HL-60 (cell line): ENCODE results near the gene PLA2G4B.

Experiments
- DNase-seq, 2 experiments: peaks; one replicate each; pipeline ENCODE4 v3.0.0-alpha.2; 2010 to 2020; ENCODE audit warnings: low read depth in 1 of 2, low spot score in 1 of 2
- H3K27ac ChIP-seq: fragments of 250-450 bp; sonication (Bioruptor Pico); replicated peaks from 2 replicates; pipeline ENCODE4 v1.5.1; 2020; ENCODE audit warnings: mild to moderate bottlenecking, moderate library complexity
- H3K27me3 ChIP-seq: fragments of 250-450 bp; sonication (Bioruptor Pico); 2 replicates; pipeline ENCODE4 v1.5.1; 2021; ENCODE audit warnings: mild to moderate bottlenecking, moderate library complexity; ENCODE audit not compliant: insufficient read depth, poor library complexity, severe bottlenecking
- H3K4me3 ChIP-seq: replicated peaks from 2 replicates; pipeline ENCODE4 v1.5.1; 2011; ENCODE audit warnings: mild to moderate bottlenecking, control low read depth, low read length; ENCODE audit not compliant: insufficient read depth
- GABPA ChIP-seq: IDR thresholded peaks from 2 replicates; pipeline ENCODE4 v1.6.1; 2012; ENCODE audit warnings: low read depth
- POLR2AphosphoS5 ChIP-seq: IDR thresholded peaks from 2 replicates; pipeline ENCODE4 v1.6.1; 2012; ENCODE audit warnings: low read depth
- SPI1 ChIP-seq: IDR thresholded peaks from 2 replicates; pipeline ENCODE4 v1.6.1; 2012; ENCODE audit warnings: low read depth, mild to moderate bottlenecking, borderline replicate concordance
- TF ChIP-seq, protein P1 (sequence below): IDR thresholded peaks from one replicate; pipeline ENCODE4 v1.5.1; 2011; ENCODE audit warnings: low read length, control low read depth, inconsistent platforms; ENCODE audit not compliant: insufficient read depth
- TF ChIP-seq, protein P2 (sequence below): IDR thresholded peaks from 2 replicates; pipeline ENCODE4 v1.6.1; 2012; ENCODE audit warnings: low read depth; ENCODE audit not compliant: insufficient replicate concordance

The PLA2G4B gene

DNA sequence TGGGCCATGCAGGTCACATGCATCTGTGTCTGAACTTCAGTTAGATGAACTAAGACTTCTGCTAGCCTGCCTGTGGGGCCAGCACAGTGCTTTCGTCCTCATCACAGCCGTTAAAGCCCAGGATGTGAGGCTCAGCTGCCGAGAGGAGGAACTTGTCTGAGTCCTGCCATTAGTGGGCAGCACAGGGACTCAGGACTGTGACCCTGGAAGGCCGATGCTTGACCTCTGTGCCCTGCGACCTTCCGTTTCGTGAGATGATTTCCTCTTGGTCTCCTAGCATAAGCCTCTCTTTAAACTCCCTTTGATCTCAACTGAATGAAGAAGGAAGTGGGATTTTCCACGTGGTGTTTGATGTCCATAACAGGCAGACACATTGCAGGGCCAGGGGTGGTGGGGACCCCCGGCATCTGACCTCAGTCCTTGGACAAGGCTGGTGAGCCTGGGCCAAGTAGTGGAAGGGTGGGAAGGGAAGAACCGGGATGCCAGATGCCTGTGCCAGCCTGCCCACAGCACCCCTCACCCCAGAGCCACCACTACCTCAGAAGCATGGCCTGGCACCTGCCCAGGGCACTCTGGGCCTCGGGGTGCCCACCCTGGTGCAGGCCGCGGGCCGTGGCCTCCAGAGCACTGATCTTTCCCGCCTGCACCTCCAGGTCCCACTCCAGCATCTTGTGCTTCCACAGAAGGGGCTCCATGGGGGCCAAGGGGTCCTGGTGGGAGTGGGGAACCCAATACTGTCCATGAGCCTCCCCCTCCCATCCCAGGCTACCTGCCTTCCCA is 21.6 kb downstream of the PLA2G4B start:
- TF ChIP-seq, protein P1, sequence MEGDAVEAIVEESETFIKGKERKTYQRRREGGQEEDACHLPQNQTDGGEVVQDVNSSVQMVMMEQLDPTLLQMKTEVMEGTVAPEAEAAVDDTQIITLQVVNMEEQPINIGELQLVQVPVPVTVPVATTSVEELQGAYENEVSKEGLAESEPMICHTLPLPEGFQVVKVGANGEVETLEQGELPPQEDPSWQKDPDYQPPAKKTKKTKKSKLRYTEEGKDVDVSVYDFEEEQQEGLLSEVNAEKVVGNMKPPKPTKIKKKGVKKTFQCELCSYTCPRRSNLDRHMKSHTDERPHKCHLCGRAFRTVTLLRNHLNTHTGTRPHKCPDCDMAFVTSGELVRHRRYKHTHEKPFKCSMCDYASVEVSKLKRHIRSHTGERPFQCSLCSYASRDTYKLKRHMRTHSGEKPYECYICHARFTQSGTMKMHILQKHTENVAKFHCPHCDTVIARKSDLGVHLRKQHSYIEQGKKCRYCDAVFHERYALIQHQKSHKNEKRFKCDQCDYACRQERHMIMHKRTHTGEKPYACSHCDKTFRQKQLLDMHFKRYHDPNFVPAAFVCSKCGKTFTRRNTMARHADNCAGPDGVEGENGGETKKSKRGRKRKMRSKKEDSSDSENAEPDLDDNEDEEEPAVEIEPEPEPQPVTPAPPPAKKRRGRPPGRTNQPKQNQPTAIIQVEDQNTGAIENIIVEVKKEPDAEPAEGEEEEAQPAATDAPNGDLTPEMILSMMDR = no peak
- no peak for TF ChIP-seq GABPA
- TF ChIP-seq, protein P2, sequence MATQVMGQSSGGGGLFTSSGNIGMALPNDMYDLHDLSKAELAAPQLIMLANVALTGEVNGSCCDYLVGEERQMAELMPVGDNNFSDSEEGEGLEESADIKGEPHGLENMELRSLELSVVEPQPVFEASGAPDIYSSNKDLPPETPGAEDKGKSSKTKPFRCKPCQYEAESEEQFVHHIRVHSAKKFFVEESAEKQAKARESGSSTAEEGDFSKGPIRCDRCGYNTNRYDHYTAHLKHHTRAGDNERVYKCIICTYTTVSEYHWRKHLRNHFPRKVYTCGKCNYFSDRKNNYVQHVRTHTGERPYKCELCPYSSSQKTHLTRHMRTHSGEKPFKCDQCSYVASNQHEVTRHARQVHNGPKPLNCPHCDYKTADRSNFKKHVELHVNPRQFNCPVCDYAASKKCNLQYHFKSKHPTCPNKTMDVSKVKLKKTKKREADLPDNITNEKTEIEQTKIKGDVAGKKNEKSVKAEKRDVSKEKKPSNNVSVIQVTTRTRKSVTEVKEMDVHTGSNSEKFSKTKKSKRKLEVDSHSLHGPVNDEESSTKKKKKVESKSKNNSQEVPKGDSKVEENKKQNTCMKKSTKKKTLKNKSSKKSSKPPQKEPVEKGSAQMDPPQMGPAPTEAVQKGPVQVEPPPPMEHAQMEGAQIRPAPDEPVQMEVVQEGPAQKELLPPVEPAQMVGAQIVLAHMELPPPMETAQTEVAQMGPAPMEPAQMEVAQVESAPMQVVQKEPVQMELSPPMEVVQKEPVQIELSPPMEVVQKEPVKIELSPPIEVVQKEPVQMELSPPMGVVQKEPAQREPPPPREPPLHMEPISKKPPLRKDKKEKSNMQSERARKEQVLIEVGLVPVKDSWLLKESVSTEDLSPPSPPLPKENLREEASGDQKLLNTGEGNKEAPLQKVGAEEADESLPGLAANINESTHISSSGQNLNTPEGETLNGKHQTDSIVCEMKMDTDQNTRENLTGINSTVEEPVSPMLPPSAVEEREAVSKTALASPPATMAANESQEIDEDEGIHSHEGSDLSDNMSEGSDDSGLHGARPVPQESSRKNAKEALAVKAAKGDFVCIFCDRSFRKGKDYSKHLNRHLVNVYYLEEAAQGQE = no peak
- DNase-seq = peak in 1 of 2 experiments; percentile 4
- Histone ChIP-seq H3K27ac (no peak overlapping the region), H3K4me3 (no peak overlapping the region), H3K27me3 (peaks cover 2% of the 10 kb centered on the region)

DNA sequence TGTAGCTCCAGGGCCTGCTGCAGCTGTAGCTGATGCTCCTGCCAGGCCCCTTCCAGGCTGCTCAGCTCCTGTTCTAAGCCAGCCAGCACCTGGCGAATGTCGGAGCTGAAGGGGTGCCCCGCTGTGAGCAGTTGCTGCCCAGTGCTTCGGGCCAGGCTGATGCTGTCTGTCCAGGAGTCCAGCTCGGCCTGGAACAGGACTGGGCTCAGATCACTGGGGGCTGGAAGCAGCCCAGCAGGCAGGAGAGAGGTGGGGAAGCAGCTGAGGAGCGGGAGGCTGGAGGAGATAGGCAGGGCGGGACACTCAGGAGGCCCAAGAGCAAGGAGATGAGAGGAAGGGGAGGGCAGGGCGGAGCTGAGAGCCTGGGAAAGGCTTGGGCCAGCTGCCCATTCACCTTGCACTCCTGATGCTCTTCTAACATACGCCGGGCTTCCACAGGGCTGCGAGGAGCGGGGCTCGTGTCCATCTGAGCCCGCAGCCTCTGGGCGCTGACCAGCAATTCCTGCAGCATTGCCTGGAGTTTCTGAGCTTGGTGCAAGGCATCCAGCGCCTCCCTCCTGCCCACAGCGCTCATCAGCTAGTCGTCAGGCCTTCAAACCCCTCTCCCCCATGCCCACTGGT is 23.2 kb downstream of the PLA2G4B start:
- Histone ChIP-seq H3K4me3 (no peak overlapping the region), H3K27ac (no peak overlapping the region), H3K27me3 (peaks cover 2% of the 10 kb centered on the region)
- DNase-seq = no peak
- TF ChIP-seq GABPA = no peak
- TF ChIP-seq SPI1 = no peak
- TF ChIP-seq, protein P2 = no peak
- no peak for TF ChIP-seq POLR2AphosphoS5
- TF ChIP-seq, protein P1 = no peak

DNA sequence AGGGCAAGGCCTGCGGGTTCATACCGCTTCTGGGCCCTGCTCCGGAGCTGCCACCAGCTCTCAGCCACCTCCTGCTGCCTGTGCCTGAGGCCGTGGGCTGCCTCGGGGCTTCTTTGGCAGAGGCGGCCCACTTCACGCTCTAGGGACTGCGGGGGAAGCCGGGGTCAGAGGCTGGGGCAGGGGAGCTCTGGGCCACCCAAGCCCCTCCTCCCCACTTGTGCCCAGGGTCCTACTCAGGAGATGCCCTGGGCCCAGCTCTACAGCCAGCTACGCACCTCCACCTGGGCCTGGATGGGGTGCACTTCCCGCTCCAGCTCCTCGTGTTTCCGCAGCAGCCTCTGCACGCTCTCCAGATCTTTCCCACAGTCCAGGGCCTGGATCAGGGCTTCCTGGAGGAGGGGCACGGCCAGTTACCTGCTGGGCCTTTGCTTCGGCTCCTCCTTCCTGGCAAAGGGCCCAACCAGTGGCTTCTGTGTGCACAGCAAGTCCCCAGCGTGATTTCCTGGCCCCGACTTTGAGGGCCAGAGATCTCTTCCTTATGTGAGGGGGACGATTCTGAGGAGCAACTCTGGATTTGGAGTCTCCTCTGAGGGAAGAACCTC is 24.0 kb downstream of the PLA2G4B start:
- TF ChIP-seq SPI1 (no peak), GABPA (no peak)
- DNase-seq = no peak
- peaks cover 2% of the 10 kb centered on the region for H3K27me3 ChIP-seq
- H3K27ac ChIP-seq = no peak overlapping the region
- H3K4me3 ChIP-seq = no peak overlapping the region

DNA sequence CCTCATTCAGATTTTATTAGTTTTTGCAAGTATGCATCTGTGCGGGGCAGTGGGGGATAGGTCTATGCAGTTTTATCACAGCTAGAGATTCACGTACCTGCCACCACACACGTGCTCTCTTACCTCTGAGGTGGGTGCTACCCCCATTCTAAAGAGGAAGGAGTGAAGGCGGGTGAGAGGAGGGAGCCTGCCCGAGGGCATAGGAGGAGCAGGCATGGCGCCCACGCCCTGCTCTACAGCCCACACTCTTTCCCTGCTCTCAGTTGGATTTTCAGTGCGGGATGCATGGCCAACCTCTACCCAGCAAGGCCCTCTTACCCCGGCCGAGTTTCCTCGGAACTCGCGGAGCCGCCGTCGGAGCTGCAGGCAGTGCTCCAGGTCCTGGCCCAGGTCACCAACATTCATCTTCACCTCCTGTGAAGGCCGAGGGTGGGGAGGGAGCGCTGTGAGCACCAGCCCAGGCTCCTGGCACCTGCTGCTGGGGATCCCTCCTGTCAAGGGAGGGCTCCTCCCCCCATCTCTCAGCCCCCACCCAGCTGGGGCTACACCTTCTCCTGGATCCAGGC is 26.9 kb downstream of the PLA2G4B start:
- no peak overlapping the region for H3K4me3 ChIP-seq
- TF ChIP-seq, protein P1 = no peak
- TF ChIP-seq, protein P2 = no peak
- TF ChIP-seq SPI1 (no peak), GABPA (no peak), POLR2AphosphoS5 (no peak)
- no peak for DNase-seq
- peaks cover 2% of the 10 kb centered on the region for H3K27me3 ChIP-seq
- H3K27ac ChIP-seq = no peak overlapping the region
